Neural progenitor cell (in vitro differentiated cells): ENCODE data around the gene ITPK1. TPM values are rescaled to one million over a fixed set of nuclear protein-coding genes. Genes with fewer than 3 reads are reported as not detected.

ENCODE experiments used
- DNase-seq: peaks from one replicate; pipeline ENCODE4 v3.0.0-alpha.2; 2016; ENCODE audit warnings: low spot score
- H2AFZ ChIP-seq: fragments of 200-600 bp; sonication (generic); replicated peaks from 2 replicates; pipeline ENCODE4 v1.6.1; 2016; ENCODE audit warnings: antibody characterized with exemption
- H3F3A ChIP-seq: fragments of 200-600 bp; sonication (generic); 2 replicates; pipeline ENCODE4 v1.6.1; 2016; ENCODE audit warnings: antibody characterized with exemption, low read depth
- H3K27ac ChIP-seq: fragments of 200-600 bp; sonication (generic); 2 replicates; pipeline ENCODE4 v1.5.1; 2016; ENCODE audit warnings: mild to moderate bottlenecking
- H3K27me3 ChIP-seq: fragments of 200-600 bp; sonication (generic); 2 replicates; pipeline ENCODE4 v1.6.1; 2016; ENCODE audit warnings: mild to moderate bottlenecking, moderate library complexity
- H3K36me3 ChIP-seq: fragments of 200-600 bp; sonication (generic); 2 replicates; pipeline ENCODE4 v1.5.1; 2016
- H3K4me1 ChIP-seq: fragments of 200-600 bp; sonication (generic); 2 replicates; pipeline ENCODE4 v1.6.1; 2016; ENCODE audit warnings: mixed run types
- H3K4me2 ChIP-seq: fragments of 200-600 bp; sonication (generic); 2 replicates; pipeline ENCODE4 v1.6.1; 2016
- H3K4me3 ChIP-seq: fragments of 200-600 bp; sonication (generic); 2 replicates; pipeline ENCODE4 v1.5.1; 2016
- H3K79me2 ChIP-seq: fragments of 200-600 bp; sonication (generic); 2 replicates; pipeline ENCODE4 v1.6.1; 2016; ENCODE audit warnings: low read depth
- H3K9ac ChIP-seq: fragments of 200-600 bp; sonication (generic); 2 replicates; pipeline ENCODE4 v1.6.1; 2016
- H3K9me3 ChIP-seq: fragments of 200-600 bp; sonication (generic); 2 replicates; pipeline ENCODE4 v1.5.1; 2016; ENCODE audit warnings: low read depth
- H4K20me1 ChIP-seq: fragments of 200-600 bp; sonication (generic); 2 replicates; pipeline ENCODE4 v1.6.1; 2016; ENCODE audit warnings: low read depth
- H3K27ac Mint-ChIP-seq: 3 replicates; pipeline ENCODE4 v1.8.0; 2021; ENCODE audit warnings: mixed read lengths
- H3K27me3 Mint-ChIP-seq: 2 replicates; pipeline ENCODE4 v1.8.0; 2022; ENCODE audit warnings: low read depth, mild to moderate bottlenecking, inconsistent platforms, moderate library complexity, mixed read lengths; ENCODE audit not compliant: insufficient read depth
- H3K36me3 Mint-ChIP-seq: 3 replicates; pipeline ENCODE4 v1.8.0; 2021; ENCODE audit warnings: mixed read lengths
- H3K4me1 Mint-ChIP-seq: 3 replicates; pipeline ENCODE4 v1.8.0; 2021; ENCODE audit warnings: mixed read lengths
- H3K4me3 Mint-ChIP-seq: 3 replicates; pipeline ENCODE4 v1.8.0; 2021; ENCODE audit warnings: mild to moderate bottlenecking, moderate library complexity, mixed read lengths
- H3K9me3 Mint-ChIP-seq: 3 replicates; pipeline ENCODE4 v1.8.0; 2020; ENCODE audit warnings: mixed read lengths
- EZH2 ChIP-seq: fragments of 200-600 bp; sonication (generic); IDR thresholded peaks from 2 replicates; pipeline ENCODE4 v1.6.1; 2017; ENCODE audit warnings: antibody characterized with exemption, mild to moderate bottlenecking, moderate library complexity
- EZH2phosphoT487 ChIP-seq: fragments of 200-600 bp; sonication (generic); IDR thresholded peaks from 2 replicates; pipeline ENCODE4 v1.6.1; 2017; ENCODE audit warnings: antibody characterized with exemption
- total RNA-seq: library from RNA; depleted of rRNA; stranded (reverse); fragments of >200 nt; gene quantifications from 2 replicates; pipeline ENCODE4 v1.2.3, GENCODE V29; 2015; ENCODE audit warnings: low replicate concordance
- TF ChIP-seq, protein P1 (sequence below): fragments of 200-600 bp; sonication (generic); IDR thresholded peaks from 2 replicates; pipeline ENCODE4 v1.5.1; 2017; ENCODE audit warnings: antibody characterized with exemption, mild to moderate bottlenecking

ITPK1 gene
- total RNA-seq, 1 donor from 2014 or later, result 25.8 TPM

DNA sequence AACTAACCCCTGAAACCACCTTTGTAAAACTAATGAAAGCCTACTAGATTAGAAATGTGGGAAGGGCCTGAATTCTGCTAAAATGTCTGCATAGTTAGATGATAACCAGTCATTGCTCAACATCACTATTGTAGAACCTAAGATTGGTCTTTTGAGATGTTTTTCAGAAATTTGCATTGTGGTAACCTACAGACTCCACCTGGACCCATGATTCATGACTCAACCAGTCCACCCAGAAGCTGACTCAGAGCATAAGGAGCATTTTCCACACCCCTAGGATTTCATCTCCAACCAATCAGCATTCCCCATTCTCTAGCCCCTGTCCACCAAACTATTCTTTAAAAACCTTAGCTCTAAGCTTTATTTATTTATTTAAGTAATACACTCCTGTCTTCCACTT is 223.1 kb downstream of the ITPK1 start:
- Histone ChIP-seq H2AFZ (no peak overlapping the region), H3F3A (no peaks in the 10 kb centered on the region), H3K4me2 (no peak overlapping the region), H3K9ac (no peak overlapping the region), H3K36me3 (no peaks in the 10 kb centered on the region), H3K79me2 (no peaks in the 10 kb centered on the region), H3K27ac (no peak overlapping the region), H3K4me1 (no peaks in the 10 kb centered on the region), H3K27me3 (no peaks in the 10 kb centered on the region), H3K9me3 (no peaks in the 10 kb centered on the region), H3K4me3 (no peak overlapping the region), H4K20me1 (no peaks in the 10 kb centered on the region)
- no peaks in the 10 kb centered on the region for H3K36me3 Mint-ChIP-seq
- H3K27me3 Mint-ChIP-seq, result peaks cover 8% of the 10 kb centered on the region
- TF ChIP-seq, protein P1, sequence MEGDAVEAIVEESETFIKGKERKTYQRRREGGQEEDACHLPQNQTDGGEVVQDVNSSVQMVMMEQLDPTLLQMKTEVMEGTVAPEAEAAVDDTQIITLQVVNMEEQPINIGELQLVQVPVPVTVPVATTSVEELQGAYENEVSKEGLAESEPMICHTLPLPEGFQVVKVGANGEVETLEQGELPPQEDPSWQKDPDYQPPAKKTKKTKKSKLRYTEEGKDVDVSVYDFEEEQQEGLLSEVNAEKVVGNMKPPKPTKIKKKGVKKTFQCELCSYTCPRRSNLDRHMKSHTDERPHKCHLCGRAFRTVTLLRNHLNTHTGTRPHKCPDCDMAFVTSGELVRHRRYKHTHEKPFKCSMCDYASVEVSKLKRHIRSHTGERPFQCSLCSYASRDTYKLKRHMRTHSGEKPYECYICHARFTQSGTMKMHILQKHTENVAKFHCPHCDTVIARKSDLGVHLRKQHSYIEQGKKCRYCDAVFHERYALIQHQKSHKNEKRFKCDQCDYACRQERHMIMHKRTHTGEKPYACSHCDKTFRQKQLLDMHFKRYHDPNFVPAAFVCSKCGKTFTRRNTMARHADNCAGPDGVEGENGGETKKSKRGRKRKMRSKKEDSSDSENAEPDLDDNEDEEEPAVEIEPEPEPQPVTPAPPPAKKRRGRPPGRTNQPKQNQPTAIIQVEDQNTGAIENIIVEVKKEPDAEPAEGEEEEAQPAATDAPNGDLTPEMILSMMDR, result no peak
- TF ChIP-seq EZH2 (no peak), EZH2phosphoT487 (no peak)
- no peak for DNase-seq
- no peak overlapping the region for H3K4me3 Mint-ChIP-seq
- peaks cover 5% of the 10 kb centered on the region for H3K4me1 Mint-ChIP-seq
- no peak overlapping the region for H3K27ac Mint-ChIP-seq
- H3K9me3 Mint-ChIP-seq, result peaks cover 8% of the 10 kb centered on the region

DNA sequence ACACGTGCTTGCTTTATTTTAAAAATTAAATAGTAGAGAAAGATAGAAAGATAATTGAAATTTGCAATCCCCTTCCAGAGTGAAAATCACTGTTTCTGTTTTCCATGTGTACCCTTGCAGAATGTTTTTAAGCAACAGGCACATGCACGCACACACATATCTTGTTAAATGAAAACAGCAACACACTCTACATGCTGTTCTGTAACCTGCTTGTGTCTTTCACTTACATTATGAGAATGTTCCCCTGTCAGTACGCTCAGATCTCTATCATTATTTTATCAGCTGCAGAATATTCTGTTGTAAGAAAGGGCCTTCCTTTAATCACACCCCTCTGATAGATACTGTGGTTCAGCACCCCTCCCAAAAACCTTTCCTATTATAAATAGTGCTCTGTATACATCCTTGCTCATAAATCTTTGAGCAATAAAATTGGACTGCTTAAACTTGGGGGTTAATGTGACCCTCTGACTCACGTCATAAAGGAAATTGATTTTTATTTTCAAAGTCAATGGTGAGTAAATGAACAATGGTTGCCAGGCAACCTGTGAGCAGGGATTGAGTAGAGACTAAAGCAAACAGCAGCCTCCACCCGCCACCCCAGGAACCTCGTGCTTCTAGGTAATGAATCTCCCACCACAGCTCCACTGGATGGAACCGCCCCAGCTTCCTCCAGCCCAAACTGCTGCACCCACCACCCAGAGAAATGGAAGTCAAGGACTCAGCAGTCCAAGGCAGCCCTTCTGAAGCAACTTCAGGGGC is 224.7 kb downstream of the ITPK1 start:
- Mint-ChIP-seq H3K4me1 (peaks cover 5% of the 10 kb centered on the region), H3K27me3 (peaks cover 14% of the 10 kb centered on the region), H3K36me3 (no peaks in the 10 kb centered on the region), H3K27ac (no peak overlapping the region), H3K4me3 (no peak overlapping the region), H3K9me3 (peaks cover 8% of the 10 kb centered on the region)
- H3K36me3 ChIP-seq, result no peaks in the 10 kb centered on the region
- no peaks in the 10 kb centered on the region for H3K79me2 ChIP-seq
- no peak for TF ChIP-seq EZH2phosphoT487
- TF ChIP-seq, protein P1, result no peak
- no peak for TF ChIP-seq EZH2
- H3K9me3 ChIP-seq, result no peaks in the 10 kb centered on the region
- no peak overlapping the region for H2AFZ ChIP-seq
- H3K27ac ChIP-seq, result no peak overlapping the region
- H3F3A ChIP-seq, result no peaks in the 10 kb centered on the region
- H4K20me1 ChIP-seq, result no peaks in the 10 kb centered on the region
- DNase-seq, result no peak
- no peaks in the 10 kb centered on the region for H3K27me3 ChIP-seq
- no peak overlapping the region for H3K4me2 ChIP-seq
- H3K4me3 ChIP-seq, result no peak overlapping the region
- H3K4me1 ChIP-seq, result no peaks in the 10 kb centered on the region
- no peak overlapping the region for H3K9ac ChIP-seq

DNA sequence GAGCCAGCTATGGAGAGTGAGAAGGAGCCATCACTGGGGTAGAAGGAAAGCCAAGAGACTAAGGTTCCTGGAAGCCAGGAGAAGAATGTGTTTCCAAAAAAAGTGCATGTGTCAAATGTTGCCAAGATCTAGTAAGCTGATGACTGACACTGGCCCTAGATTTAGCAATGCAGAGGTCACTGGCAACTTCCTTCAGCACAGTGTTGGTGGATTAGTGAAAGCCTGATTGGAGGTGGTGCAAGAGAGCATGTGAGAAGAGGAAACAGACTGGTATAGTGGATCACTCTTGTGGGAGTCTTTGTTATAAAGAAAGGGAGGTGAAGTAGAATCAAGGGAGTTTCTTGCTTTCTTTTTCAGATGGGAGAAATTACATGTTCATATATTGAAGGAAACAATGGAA is 226.8 kb downstream of the ITPK1 start:
- H3K27me3 ChIP-seq, result no peaks in the 10 kb centered on the region
- H2AFZ ChIP-seq, result no peak overlapping the region
- H4K20me1 ChIP-seq, result no peaks in the 10 kb centered on the region
- H3K4me3 ChIP-seq, result no peak overlapping the region
- Mint-ChIP-seq H3K9me3 (peaks cover 8% of the 10 kb centered on the region), H3K27ac (no peak overlapping the region), H3K4me1 (peaks cover 5% of the 10 kb centered on the region), H3K27me3 (peaks cover 14% of the 10 kb centered on the region), H3K4me3 (no peak overlapping the region), H3K36me3 (no peaks in the 10 kb centered on the region)
- no peak for DNase-seq
- H3K9ac ChIP-seq, result no peak overlapping the region
- H3F3A ChIP-seq, result no peaks in the 10 kb centered on the region
- TF ChIP-seq, protein P1, result no peak
- TF ChIP-seq EZH2phosphoT487 (no peak), EZH2 (no peak)
- H3K4me1 ChIP-seq, result no peaks in the 10 kb centered on the region
- no peak overlapping the region for H3K27ac ChIP-seq
- no peaks in the 10 kb centered on the region for H3K36me3 ChIP-seq
- no peaks in the 10 kb centered on the region for H3K9me3 ChIP-seq
- no peak overlapping the region for H3K4me2 ChIP-seq
- H3K79me2 ChIP-seq, result no peaks in the 10 kb centered on the region
